ENCODE measurements around the gene KCNA3.

The KCNA3 gene

GRCh38 chr1:110645211-110645610, 29.5 kb downstream of the KCNA3 start:
- H3K27me3 Mint-ChIP-seq (ENCODE audit: low read depth): peaks cover 9% of the 10 kb centered on the region
- no peaks in the 10 kb centered on the region for H3K36me3 Mint-ChIP-seq (ENCODE audit: low read depth)
- H3K9me3 Mint-ChIP-seq: no peaks in the 10 kb centered on the region
- H3K27ac Mint-ChIP-seq: no peak overlapping the region
- no peak overlapping the region for H3K4me3 Mint-ChIP-seq
- no peaks in the 10 kb centered on the region for H3K4me1 Mint-ChIP-seq
- no peak for TF ChIP-seq CTCF (IDR thresholded peaks at IDR 0.05; ENCODE audit: unreplicated experiment in 3 of 3)

GRCh38 chr1:110643879-110644472, 30.8 kb downstream of the KCNA3 start:
- no peaks in the 10 kb centered on the region for H3K36me3 Mint-ChIP-seq (ENCODE audit: low read depth)
- no peak overlapping the region for H3K27ac Mint-ChIP-seq
- H3K9me3 Mint-ChIP-seq: no peaks in the 10 kb centered on the region
- no peak overlapping the region for H3K4me3 Mint-ChIP-seq
- H3K27me3 Mint-ChIP-seq (ENCODE audit: low read depth): peaks cover 18% of the 10 kb centered on the region
- no peak for TF ChIP-seq CTCF (IDR thresholded peaks at IDR 0.05; ENCODE audit: unreplicated experiment in 3 of 3)
- no peaks in the 10 kb centered on the region for H3K4me1 Mint-ChIP-seq

GRCh38 chr1:110639724-110640386, 34.9 kb downstream of the KCNA3 start:
- no peaks in the 10 kb centered on the region for H3K9me3 Mint-ChIP-seq
- peaks cover 38% of the 10 kb centered on the region for H3K27me3 Mint-ChIP-seq (ENCODE audit: low read depth)
- TF ChIP-seq CTCF (IDR thresholded peaks at IDR 0.05; ENCODE audit: unreplicated experiment in 3 of 3): no peak
- no peak overlapping the region for H3K27ac Mint-ChIP-seq
- H3K4me1 Mint-ChIP-seq: no peaks in the 10 kb centered on the region
- H3K36me3 Mint-ChIP-seq (ENCODE audit: low read depth): no peaks in the 10 kb centered on the region
- no peak overlapping the region for H3K4me3 Mint-ChIP-seq

GRCh38 chr1:110638556-110638955, 36.2 kb downstream of the KCNA3 start:
- H3K4me3 Mint-ChIP-seq: no peak overlapping the region
- H3K27ac Mint-ChIP-seq: no peak overlapping the region
- no peak for TF ChIP-seq CTCF (IDR thresholded peaks at IDR 0.05; ENCODE audit: unreplicated experiment in 3 of 3)
- no peaks in the 10 kb centered on the region for H3K9me3 Mint-ChIP-seq
- H3K27me3 Mint-ChIP-seq (ENCODE audit: low read depth): peaks cover 35% of the 10 kb centered on the region
- no peaks in the 10 kb centered on the region for H3K4me1 Mint-ChIP-seq
- H3K36me3 Mint-ChIP-seq (ENCODE audit: low read depth): no peaks in the 10 kb centered on the region

GRCh38 chr1:110638058-110638457, 36.7 kb downstream of the KCNA3 start:
- H3K27me3 Mint-ChIP-seq (ENCODE audit: low read depth): peaks cover 39% of the 10 kb centered on the region
- no peaks in the 10 kb centered on the region for H3K4me1 Mint-ChIP-seq
- H3K4me3 Mint-ChIP-seq: no peak overlapping the region
- no peak for TF ChIP-seq CTCF (IDR thresholded peaks at IDR 0.05; ENCODE audit: unreplicated experiment in 3 of 3)
- H3K36me3 Mint-ChIP-seq (ENCODE audit: low read depth): no peaks in the 10 kb centered on the region
- H3K9me3 Mint-ChIP-seq: no peaks in the 10 kb centered on the region
- no peak overlapping the region for H3K27ac Mint-ChIP-seq

- Mint-ChIP-seq H3K9me3 (no peaks in the 10 kb centered on the region), H3K27me3 (ENCODE audit: low read depth) (peaks cover 41% of the 10 kb centered on the region), H3K4me3 (no peak overlapping the region), H3K27ac (no peak overlapping the region), H3K36me3 (ENCODE audit: low read depth) (no peaks in the 10 kb centered on the region), H3K4me1 (no peaks in the 10 kb centered on the region)
- TF ChIP-seq CTCF (IDR thresholded peaks at IDR 0.05; ENCODE audit: unreplicated experiment in 3 of 3): no peak
Observed at GRCh38 chr1:110637475-110637874, 37.3 kb downstream of the KCNA3 start.
